ENCODE data around the gene WDR5.

The WDR5 gene

GRCh38 chr9:134189470-134190231, 53.8 kb downstream of the WDR5 start:
- no peak for DNase-seq

DNA sequence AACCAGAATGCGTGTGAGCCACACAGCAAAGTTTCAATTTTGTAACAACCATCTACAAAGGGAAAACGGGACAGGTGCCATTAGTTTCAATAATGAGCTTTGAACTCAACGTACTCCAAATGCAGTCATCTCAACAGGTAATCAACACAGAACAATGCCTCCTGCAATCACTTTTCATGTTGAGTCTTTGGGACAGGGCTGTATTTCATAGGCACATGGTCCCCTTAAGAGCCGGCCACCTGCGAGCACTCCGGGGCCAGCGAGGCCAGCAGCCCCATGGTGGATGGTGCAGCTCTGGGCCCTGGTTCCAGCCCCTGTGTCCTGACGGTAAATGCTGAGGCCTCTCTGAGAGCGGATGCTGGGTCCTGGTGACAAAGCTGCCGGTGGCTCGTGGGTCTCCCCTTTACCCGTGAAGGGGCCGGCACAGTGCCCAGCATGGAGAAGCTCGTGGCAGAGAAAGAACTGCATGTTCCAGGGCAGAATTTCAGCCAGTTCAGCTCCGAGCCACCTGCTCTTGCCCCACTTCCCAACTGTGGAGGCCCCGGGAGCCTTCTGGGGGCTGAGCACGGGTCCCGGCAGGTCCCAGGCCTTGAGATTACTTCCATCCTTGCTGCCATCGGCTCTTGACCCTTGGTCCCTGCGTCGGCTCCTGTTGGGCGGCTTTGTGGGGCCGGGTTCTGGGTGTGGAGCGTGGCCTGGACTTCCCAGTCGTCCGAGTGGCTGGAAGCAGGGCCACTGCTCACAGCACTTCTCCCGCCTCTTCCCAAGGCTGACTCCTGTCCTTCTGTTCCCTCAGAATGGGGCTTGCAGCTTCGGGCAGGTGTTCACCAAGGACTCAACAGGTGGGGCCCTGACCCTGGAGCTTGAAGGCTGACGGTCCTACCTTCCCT, 54.6 kb downstream of the WDR5 start:
- DNase-seq = no peak

DNA sequence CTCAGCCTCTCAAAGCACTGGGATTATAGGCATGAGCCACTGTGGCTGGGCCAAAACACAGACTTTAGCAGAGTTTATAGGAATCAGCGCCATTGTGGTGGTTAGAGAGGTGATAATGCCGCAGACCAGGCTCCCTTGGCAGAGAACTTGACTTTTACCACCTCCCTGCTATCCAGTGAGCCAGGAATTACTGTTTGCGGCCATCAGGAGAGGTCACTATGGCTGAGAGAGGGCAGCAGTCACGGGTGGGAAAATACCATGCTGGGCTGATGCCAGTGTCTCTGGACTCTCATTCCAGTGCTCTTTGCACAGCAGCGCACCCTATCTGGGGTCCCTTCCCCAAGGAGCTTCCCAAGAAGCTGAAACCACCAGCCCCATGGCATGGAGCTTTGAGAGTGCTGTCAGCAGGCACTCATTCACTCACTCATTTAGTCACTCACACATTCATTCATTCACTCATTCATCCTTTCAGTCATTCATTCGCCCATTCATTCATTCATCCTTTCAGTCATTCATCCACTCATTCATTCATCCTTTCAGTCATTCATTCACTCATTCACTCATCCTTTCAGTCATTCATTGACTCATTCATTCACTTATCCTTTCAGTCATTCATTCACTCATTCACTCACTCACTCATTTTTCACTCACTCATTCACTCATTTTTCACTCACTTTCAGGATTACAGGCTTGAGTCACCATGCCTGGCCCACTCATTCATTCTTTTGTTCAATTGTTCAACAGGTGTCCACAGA, 55.8 kb downstream of the WDR5 start:
- no peak for DNase-seq

- no peak for DNase-seq
Observed at GRCh38 chr9:134192311-134192950, 56.5 kb downstream of the WDR5 start.

- DNase-seq = no peak
Observed at GRCh38 chr9:134192951-134193731, 57.3 kb downstream of the WDR5 start.

GRCh38 chr9:134193912-134194535, 58.1 kb downstream of the WDR5 start:
- DNase-seq = no peak

DNA sequence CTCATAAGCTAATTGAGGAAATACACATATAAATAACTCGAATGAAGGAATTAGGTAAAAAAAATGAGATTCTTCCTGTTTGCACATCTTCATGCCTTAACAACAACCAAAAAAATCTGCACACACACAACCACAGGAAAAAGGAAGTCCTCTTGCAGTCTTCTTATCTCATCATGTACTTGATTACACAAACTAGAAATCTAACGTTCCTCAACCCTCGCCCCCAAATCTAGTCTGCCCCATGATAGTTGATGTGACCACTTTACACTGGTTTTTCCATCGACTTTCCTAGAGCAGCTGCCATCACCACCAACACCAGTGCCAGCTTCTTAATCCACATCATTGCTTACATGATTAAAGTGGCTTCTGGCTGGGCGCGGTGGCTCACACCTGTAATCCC, 59.7 kb downstream of the WDR5 start:
- no peak for DNase-seq

DNA sequence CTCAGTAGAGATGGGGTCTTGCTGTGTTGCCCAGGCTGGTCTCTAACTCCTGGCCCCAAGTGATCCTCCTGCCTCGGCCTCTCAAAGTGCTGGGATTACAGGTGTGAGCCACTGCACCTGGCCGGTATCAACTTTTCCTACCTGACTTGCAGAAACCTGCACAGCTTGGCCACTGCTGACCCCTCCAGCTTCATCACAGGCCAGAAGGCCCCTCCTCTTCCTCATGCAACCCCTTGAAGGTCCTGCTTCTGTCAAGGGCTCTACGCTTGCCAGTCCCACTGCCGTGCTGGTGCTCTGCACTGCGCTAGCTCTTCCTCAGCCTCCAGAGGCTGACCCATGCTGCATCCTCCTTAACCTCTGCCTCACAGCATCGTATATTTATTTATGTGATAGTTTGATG, 61.0 kb downstream of the WDR5 start:
- DNase-seq = no peak

- DNase-seq = no peak
Observed at GRCh38 chr9:134198791-134199190, 62.9 kb downstream of the WDR5 start.

- no peak for DNase-seq
Observed at GRCh38 chr9:134200730-134201129, 64.8 kb downstream of the WDR5 start.

GRCh38 chr9:134203224-134203623, 67.3 kb downstream of the WDR5 start:
- DNase-seq = no peak

DNA sequence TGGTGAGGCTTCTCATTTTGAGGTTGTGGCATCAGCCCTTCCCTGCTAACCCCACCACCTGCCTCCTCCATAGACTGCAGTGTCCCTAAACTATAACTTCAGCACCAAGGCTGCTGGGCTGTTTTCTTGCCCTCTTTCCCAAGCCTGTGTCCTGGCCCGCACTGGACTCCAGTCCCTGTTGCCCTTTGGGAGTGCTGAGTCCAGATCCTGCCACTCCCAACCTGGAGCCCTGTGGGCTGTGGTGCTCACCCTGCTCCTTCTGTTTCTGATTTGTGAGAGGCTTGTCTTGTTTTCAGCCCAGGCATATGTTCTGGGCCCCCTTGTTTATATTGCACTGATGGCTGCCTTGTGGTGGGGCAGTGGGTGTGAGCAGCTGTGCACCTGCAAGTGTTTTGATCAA, 68.2 kb downstream of the WDR5 start:
- DNase-seq = no peak

DNA sequence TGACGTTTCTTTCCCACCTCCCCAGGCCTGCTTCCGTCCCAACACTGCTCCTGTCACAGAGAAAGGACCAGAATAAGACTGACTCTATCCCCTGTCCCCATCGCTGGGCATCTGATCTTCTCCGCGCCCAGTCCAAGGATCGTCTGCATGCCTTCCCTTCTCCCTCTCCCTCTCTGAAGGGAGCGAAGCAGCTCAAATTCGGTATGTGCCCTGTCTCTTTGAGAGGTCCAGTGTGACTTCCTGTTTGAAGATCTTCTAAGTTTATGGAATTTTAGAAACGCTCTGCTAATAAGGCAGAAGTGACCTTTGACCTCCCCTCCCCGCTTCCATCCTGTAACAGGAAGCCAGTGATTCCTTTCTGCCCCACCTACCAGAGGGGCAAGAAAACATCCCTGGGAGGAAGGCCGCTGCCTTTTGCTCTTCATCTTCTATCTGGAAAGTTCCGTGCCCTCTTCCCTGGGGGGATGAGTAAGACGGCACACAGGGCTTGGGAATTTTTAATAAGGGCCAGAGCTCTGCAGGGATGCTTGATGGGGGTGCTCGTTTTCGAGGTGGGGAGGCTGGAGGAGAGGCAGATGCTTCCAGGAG, 69.2 kb downstream of the WDR5 start:
- DNase-seq = no peak

- no peak for DNase-seq
Observed at GRCh38 chr9:134205672-134206310, 69.9 kb downstream of the WDR5 start.

DNA sequence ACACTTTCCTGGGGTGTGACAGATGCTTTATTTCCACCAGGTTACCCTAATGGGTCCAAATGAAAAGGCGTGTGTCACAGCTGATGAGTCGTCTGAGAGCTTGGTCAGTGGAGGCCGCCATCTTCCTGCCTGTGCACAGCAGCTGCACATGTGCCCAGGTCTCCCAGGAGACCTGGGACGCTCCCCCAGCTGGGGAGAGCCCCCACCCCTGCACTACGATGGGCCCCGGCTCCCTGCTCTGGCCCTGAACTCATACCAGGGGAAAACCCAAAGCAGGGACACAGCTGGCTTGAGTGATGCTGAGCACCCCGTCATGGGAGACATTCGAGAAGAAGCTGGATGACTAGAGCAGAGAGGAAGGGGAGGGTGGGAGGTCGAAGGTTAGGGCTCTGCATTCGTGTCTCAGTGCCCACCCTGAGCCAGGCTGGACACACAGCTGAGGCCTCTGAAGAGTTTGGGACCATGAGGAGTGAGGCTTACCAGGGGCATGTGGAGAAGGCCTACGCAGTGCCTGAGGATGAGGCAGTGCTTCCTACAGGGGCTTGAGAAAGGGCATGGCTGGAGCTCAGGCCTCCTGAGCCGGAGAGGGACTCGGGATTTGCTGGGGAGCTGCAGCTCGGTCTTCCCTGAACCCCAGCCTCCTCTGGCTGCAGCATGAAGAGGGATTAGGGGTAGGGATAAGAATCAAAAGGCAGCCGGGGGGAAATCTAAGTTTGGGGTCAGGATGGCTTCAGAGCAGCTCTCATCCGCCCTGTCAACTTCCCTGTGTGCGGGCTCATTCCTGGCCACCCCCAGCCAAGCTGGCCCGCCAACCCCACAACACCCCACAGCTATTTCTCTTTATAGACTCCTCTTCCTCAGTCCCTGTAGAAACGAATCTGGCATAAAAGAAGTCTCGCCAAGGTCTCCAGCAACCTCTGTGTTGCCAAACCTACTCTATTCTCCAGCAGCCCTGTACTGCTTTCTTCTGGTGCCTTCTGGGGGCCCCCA, 70.7 kb downstream of the WDR5 start:
- DNase-seq = no peak

GRCh38 chr9:134208310-134208841, 72.5 kb downstream of the WDR5 start:
- DNase-seq = no peak

GRCh38 chr9:134208981-134209725, 73.3 kb downstream of the WDR5 start:
- no peak for DNase-seq
